Activated CD4-positive, alpha-beta T cell treated with anti-CD3 and anti-CD28 coated beads, Interleukin-2, Interleukin-4, amounts not matched to agents 100 ng/mL and 50 ng/mL, durations not matched to agents 16 hours and 8 hours (primary cell): Measurements from ENCODE around the gene NOC4L.

Experiments used
- DNase-seq: peaks from one replicate; pipeline ENCODE4 v3.0.0-alpha.2; 2020; ENCODE audit warnings: low spot score

The NOC4L gene

DNA sequence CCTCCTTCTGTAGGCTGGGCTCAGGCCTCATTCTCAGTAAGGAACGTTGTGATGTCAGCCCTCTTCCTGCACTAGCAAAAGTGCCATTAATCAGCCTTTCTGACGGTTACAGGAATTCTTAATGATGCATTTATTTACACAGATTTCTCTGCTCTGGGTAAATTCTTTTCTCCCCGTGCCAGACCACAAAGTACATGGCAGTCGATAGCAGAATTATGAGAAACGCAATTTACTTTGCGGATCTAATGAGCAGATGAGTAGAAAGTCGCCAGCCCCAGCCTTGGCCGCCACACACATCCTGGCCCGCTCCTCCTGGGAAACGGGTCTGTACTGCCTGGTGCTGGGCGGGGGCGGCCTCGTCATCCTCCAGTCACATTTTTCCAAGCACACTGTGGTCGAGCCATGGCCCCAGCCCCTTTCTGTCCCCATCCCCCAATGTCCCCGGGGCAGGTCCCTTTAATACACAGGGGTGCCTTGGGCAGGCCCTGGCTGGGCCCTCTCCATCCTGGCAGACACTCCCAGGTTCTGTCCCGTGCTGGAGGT lies 25.9 kb downstream of the NOC4L start:
- DNase-seq = no peak

DNA sequence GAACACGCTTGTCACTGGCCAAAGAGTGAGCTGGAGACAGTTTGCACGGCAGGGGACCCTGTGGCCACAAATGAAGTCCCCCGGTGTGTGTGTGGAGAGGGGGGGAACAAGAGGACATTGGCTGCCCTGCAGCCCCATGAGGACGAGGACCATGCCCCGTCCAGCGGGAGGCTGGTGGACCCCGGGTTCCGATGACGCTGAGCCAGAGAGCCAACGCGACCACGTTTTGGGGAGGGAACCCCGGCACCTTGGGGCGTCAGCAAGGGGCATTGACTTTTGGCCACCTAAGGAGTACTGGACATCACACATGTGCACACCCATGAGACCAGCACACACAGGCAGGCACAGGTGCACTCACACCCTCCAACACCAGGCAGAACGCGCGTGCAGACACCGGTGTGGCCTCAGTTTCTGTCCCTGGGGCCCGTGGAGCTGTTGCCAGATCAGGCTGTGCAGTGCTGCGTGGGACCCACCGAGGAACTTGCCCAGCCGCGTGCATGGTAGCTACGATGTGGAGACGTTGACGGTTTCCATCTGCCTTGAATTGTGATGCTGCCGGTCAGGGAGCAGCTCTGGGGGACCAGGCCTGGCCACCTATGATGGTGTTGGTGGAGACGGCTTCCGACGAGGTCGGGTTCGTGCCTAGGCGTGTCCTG lies 26.5 kb downstream of the NOC4L start:
- no peak for DNase-seq

DNA sequence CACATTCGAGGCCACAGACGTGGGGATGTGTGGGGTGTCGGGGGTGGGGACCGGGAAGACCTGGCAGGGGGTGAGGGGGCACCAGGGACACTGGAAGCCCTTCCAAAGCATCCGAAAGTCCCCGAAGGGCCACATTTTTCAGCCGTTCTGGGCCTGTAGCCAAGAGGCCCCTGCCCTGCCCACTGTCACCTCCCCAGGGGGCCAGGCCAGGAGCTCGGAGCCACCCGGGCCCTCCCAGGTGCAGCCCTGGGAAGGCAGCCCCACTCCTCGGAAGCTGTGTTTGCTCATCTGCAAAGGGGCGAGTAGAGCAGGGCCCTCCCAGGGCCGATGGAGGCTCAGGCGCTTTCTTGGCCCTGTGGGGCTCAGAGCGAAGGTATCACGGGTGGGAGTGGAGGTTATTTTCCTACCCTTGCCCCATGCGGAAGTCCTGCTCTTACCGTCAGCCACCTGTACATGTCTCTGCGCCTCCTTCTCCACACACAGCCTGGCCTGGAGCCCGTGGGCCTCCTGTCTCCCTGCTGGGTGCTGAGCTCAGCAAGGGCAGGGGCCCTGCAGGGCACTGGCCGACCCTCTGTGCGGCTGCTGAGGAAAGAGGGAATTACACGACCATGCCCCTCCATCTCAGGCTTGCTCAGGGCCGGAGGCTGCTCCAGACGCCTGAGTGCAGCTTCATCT lies 27.2 kb downstream of the NOC4L start:
- DNase-seq = no peak

DNA sequence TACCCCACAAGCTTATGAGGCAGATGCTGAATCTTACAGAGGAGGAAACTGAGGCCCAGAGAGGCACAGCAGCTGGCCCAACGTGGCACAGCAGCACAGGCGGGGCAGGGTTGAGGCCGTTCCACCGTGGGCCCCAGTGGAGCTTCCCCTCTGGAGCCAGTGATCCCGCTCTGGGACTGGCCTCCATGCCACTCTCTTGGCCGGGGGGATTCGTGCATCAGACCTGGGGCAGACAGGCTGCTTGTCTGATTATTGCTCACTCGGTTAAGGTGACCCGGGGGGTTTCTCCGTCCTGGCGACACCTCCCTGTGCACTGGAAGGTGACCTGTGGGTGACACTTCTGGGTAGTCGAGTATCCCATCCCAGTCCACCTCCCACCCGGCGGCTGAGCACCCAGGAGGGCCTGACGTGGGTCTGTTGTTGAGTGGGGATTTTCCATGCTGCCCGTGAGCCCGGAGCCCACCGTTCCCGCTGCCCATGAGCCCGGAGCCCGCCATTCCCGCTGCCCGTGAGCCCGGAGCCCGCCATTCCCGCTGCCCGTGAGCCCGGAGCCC lies 27.8 kb downstream of the NOC4L start:
- DNase-seq = no peak

DNA sequence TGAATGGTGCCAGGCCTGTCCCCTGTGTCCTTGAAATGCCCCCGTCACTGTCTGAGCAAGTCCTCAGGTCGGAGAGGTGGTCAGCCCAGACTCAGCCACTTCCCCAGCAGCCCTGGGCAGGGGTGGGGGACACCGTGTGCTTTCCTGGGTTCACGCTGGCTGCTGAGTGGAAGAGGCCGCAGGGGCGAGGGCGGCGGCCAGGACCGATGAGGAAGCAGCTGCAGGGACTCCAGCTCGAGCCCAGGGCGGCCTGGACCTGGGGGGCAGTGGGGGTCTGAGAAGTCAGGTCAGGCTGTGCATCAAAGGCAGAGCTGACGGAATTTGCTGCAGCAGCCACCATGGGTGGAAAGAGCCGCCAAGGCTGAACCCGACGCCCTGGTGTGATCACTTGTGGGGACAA lies 28.4 kb downstream of the NOC4L start:
- no peak for DNase-seq

DNA sequence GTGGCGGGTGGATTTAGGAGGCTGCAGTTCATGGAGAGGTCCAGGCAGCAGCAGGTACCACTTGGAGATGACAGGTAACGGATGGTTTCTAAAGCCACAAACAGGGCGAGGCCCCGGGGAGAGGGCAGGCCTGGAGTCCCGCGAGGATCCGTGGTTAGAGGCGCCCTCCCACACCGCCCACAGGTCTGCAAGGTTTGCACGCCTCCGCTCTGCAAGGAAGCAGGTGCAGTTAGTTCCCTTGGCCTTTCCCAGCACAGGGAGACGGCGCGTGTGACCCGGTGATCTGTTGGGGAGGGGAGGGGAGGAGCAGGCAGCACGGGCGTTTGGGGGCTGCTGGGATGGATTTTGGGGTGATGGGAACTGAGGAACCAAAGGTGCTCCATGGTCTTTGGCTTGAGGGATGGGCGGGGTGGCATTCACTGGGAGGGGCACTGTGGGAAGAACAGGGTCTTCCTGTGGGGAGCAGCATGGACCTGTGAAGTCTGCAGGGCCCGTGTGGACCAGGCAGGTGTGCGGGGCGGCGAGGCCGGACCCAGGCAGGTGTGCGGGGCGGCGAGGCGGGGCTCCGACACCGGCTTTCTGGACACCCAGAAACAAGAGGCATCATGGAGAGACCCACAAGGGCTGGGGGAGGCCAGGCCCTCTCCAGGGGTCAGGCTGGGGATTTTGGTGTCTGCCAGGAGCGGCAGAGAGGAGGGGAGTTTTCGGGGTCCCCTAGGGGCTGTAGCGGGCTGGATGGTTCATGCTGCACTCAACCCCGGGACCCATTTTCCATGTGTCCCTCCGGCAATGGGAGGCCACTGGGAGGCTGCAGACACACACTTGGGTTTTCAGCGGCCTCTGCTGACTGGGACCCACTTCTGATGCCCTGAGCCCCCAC lies 29.1 kb downstream of the NOC4L start:
- no peak for DNase-seq

DNA sequence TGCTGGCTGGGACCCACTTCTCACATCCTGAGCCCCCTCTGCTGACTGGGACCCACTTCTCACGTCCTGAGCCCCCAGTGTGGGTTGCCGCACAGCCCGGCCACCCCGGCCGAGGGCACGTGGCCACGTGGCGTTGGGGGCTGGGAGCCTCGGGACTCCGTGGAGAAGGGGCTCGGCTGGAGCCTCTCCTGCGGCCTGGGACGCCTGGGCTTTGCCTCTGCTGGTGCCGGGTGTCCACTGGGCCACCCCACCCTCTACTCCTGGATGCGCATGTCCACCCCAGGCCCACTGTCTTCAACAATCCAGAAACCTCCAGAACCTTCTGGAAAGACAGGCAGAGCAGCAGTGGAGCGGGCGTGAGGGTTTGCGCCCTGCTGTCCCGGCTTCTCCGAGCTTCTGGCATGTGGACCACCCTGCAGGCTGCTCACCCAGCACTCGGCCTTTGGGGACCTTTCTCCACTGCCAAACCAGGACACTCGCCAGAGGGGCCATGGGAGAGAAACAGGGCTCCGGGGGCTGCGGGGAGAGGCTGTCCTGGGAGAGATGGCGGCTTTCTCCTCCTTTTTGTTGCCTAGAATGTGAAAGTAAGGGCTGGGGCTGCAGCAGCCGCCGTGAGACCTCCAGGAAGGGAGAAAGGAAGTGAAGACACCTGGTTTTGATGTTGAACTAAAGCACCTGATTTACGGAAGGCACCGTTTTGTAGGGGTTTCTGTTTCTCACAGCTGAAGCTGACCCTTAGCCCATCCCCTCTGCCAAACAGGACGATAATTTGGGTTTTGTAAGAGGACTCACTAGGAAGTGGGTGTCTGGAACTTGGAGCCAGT lies 30.0 kb downstream of the NOC4L start:
- DNase-seq = no peak

DNA sequence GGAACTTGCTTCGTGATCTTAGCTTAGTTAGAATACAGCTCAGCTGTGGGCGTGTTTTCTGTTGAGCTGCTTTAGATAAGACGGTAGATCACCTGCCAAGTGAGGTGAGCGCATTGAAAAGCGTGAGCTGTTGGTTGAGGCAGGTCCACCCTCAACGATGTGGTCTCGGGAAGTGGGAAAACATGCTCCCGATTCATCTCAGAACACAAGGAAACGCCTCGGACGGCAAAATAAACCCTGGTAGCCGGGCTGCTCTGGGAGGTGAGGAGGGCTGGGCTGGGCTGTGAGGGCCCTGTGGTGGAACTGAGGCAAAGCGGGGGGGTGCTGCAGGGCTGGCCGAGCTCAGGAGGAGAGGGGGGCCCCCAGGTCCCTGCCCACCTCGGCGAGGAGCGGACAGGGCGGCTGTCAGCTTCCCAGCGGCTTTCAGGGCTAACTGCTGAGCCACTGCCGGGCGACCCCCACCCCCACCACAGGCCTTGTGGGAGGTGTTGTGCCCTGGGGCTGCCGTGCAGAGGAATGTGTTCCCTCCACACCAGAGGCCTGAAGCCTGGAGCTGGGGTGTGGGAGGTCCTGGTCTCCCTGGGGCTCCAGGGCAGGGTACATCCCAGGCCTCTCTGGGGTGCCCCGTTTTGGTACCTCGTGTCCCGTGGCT lies 30.7 kb downstream of the NOC4L start:
- no peak for DNase-seq

DNA sequence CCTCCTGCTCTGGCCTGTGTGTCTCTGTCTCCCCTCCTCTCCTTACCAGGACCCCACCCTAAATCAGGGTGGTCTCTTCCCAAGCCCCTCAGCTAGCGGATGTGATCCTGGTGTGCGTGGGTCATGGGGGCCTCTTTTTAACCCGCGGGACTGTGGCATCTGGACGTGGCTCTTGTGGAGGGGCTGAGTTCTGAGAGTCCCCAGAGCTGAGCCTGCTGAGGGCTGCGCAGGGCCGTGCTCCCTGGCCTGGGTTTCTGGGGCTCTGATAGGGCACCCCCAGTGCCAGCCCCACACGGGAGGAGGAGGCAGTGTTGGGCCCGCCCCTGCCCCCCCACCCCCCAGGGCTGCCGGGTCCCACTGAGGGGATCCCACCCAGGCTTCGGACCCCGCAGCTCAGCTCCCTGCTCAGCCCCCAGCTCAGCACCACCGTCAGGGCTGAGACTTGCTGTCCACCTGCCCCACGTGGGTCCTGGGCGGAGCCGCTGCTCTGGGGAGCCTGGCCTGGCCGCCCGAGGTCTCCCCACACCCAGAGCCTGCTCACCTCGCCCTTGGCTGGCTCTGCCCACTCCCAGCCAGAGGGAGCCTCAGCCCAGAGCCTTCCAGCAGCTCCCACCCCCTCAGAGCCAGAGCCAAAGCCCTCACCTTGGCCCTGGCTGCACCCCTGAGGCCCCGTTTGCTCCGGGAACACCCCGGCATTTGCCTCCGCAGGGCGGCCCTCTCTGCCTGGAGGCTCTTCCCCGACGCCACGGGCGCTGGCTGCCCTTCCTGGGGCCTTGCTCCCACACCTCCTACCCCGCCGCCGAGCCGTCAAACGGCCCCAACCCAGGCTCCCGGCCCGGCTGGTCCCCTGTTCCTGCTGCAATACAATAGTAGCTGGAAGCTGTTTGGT lies 31.5 kb downstream of the NOC4L start:
- no peak for DNase-seq

DNA sequence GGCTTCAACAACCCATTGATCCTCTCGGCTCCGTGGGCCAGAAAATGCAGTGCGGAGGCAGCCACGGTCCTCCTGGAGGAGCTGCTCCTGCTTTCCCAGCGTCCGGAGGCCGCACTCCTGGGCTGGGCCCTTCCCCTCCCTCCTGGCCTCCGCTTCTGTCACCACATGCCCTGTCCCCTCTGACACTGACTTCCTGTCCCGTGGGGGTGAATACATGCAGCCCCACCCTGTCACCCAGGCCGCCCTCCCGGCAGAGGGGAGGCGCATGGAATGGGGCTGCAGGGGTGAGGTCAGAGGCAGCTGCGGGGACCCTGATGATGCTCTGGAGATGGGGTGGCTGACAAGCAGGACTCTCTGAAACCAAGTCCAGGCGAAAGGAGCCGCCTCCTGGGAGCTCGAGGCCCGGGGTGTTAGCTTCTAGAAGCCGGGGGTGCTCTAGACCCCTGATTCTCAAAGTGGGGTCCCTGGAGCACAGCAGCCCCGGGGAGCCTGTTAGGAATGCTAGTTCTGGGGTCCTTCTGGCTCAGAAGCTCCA lies 32.2 kb downstream of the NOC4L start:
- no peak for DNase-seq

DNA sequence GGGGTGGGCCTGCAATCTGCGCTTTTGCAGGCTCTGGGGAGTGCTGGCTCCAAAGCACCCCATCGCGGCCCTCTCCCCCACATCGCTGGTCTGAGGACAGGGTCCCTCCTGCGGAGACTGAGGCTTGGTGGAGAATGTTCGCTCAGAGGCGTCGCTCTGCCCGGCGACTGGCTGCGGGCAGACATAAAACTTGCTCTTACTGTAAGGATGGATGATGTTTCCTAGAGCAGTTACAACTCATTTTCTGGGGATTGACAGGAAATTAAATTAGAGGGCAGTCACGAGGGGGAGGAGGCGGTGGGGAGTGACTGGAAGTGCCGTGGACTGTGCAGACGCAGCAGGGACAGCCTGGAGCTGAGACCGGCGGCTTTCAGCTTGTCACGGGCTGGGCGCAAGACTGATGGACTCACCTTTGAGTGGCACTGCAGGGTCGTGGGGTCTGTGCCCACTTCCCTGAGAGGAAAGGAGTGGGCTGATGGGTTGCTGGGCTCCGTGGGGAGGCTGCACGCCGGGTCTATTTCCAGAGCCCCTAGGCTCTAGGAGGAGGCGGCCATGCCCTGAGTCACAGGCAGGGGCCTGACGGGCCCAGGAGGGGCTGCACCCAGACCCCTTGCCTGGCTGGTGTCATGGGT lies 32.8 kb downstream of the NOC4L start:
- no peak for DNase-seq

DNA sequence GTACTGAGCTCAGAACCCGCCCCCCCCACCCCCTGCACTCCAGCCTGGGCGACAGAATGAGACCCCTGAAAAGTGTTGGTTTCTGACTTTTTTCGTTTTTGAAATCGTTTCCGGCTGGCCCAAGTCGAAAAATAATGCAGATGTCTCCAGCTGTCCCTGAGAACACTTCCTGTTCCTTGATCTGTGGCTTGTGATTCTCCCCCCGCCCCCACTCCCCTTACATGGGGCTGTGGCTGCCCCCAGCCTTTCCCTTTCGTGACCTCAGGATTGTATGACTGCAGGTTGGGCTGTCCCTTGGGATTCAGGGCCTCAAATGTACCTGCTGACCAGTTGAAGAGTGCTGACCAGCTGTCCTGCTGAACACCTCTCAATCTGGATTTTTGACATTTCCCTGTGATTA lies 34.1 kb downstream of the NOC4L start:
- no peak for DNase-seq

DNA sequence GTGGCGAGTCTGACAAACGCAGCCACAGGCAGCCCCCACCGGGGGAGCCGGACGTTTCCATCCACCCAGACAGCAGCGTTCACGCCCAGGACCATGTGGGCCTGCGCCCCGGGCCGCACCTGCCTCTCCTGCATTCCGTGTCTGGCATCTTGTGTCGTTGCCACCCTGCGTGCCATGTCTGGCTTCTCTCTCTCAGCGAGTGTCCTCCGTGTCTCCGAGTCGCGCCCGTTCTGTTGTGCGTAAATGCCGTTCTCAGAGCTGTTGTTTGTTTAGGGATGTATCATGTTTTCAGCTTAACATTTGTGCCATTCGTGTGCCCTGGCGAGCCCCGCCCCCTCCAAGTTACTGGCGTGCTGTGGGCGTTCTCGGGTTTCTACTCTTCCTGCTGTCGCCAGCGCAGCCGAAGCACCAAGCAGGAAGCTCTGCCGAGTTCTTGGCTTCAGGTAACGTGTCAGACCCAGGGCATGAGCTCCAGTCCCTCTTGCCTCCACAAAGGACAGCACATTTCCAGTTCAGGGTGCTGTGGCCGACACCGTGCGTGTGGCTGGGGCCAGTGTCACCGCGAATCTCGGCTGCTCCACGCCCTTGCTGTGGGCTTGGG lies 34.6 kb downstream of the NOC4L start:
- DNase-seq = no peak

DNA sequence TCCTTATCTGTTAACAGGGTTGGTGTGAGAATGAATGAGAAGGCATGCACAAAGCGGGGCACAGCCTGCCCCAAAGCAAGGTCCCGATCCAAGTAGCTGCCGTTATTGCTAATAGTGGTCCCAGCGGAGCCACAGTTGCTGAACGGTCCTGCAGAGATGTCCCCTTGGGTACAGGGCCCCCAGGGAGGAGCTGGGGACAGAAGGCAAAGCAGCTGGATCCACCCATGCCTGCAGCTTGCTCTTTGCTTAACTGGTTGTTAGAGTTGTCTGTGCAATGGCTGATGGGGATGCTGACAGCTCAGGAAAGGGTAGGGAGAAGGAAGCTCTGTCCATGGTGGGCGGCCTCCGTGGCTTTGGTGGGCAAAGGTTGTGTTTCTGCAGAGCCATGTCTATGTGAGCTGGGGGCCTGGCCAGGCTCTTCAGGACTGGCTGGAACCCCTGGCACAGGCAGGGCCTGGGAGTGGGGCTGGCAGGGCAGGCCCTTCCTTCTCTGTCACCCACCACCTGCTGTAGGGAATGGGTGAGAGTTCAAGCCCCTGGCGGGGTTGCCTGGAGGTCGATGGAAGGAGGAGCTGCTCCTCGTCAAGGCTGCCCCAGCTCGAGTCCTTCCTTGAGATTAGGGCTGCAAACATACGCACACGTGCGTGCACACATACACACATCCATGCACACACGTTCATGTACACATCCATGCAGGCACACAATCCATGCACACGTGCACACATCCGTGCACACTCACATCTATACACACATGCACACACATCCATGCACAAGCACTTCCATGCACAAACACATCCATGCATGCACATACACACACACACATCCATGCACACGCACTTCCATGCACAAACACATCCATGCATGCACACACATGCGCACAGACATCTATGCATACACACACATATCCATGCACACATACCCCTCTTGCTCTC lies 35.4 kb downstream of the NOC4L start:
- no peak for DNase-seq

DNA sequence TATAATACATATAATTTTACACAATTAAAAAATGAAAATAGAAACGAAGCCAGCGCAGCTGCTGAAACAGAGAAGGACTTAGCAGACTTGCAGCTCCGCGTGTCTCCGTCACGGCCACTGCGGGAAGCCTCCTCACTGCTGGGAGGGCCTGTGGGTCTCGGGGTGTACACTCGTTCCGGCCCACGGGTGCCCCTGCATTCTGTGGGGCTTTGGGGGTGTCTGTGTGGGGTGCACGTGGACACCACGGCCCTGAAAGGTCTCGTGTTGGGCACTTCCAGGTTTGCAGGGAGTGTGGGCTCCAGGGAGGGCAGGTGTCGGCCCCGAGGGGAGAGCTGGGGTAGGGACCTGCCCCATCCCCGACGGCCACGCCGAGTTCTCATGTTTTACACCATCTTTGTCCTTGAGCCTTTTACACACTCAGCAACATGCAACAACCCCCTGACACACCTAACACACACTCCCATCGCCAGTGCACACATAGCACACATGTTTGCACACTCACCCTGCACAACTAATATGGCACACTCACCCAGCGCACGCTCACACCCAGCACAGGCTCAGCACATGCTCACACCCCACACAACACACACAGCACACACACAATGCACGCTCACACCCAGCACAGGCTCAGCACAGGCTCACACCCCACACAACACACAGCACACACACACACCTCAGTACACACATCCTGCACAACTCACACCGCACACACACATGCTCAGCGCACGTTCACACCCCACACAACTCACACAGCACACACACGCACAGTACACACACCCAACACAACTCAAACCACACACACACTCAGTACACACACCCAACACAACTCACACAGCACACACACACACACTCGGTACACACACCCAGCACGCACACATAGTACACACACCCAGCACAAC lies 36.6 kb downstream of the NOC4L start:
- no peak for DNase-seq

DNA sequence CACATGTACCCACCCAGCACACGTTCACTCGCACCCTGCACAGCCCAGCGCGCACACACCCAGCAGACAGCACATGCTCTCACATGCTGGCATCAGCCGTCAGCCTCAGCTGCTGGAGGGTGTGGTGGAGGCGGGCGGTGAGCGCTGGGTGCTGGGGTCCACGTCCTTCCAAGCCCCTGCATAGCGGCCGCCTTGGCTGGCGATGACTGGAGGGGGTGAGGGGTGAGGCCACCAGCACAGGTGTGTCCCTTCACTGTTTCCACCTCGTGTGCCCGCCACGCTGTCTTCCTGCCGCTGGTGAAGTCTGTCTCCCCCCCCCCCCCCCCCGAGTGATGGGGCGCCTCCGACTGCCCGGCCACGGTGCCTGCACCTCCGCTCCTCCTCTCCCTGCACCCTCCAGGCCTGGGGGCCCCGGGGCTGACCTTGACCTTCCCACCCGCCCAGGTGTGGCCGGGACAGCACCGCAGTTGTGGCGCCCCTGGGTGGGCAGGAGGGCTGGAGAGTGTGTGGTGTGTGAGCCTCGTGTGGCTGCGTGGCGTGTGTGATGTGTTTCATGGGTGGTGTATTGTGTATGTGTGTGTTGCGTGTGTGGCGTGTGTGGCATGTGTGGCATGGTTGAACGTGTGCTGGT lies 37.4 kb downstream of the NOC4L start:
- no peak for DNase-seq
